Trophoblast cell (in vitro differentiated cells and primary cell): ENCODE results near the gene ZNF2. TPM values are rescaled to one million over a fixed set of nuclear protein-coding genes. Genes with fewer than 3 reads are reported as not detected.

Experiments
- DNase-seq, 2 donors: peaks; one replicate each; pipeline ENCODE4 v3.0.0-alpha.2; 2016
- H2AFZ ChIP-seq: 2 replicates; pipeline ENCODE4 v1.6.1; 2013; ENCODE audit warnings: low read length, moderate library complexity, mild to moderate bottlenecking; ENCODE audit not compliant: insufficient read depth, poor library complexity
- H2AK5ac ChIP-seq: 2 replicates; pipeline ENCODE4 v1.6.1; 2013; ENCODE audit warnings: mild to moderate bottlenecking, low read length
- H2BK120ac ChIP-seq: 2 replicates; pipeline ENCODE4 v1.6.1; 2013; ENCODE audit warnings: low read length, mild to moderate bottlenecking, moderate library complexity; ENCODE audit not compliant: insufficient read depth, poor library complexity
- H2BK12ac ChIP-seq: 2 replicates; pipeline ENCODE4 v1.6.1; 2013; ENCODE audit warnings: mild to moderate bottlenecking, low read length, moderate library complexity
- H2BK5ac ChIP-seq: 2 replicates; pipeline ENCODE4 v1.6.1; 2013; ENCODE audit warnings: low read length, low read depth, moderate library complexity, mild to moderate bottlenecking; ENCODE audit not compliant: poor library complexity
- H3K14ac ChIP-seq: 2 replicates; pipeline ENCODE4 v1.6.1; 2013; ENCODE audit warnings: mild to moderate bottlenecking, low read length
- H3K18ac ChIP-seq: 2 replicates; pipeline ENCODE4 v1.6.1; 2013; ENCODE audit warnings: mild to moderate bottlenecking, low read length
- H3K23ac ChIP-seq: 2 replicates; pipeline ENCODE4 v1.6.1; 2013; ENCODE audit warnings: low read length
- H3K27ac ChIP-seq: 2 replicates; pipeline ENCODE4 v1.5.1; 2013; ENCODE audit warnings: low read depth, mild to moderate bottlenecking, inconsistent platforms, low read length, moderate library complexity
- H3K27me3 ChIP-seq: 2 replicates; pipeline ENCODE4 v1.6.1; 2013; ENCODE audit warnings: inconsistent platforms, mild to moderate bottlenecking, low read length, moderate library complexity; ENCODE audit not compliant: insufficient read depth
- H3K36me3 ChIP-seq, 2 experiments: 1 replicate in 1 of 2; 2 replicates in 1 of 2; pipeline ENCODE4 v1.6.1; 2013; ENCODE audit warnings: low read length in 2 of 2, mild to moderate bottlenecking in 2 of 2, moderate library complexity in 1 of 2; ENCODE audit not compliant: insufficient read depth in 2 of 2, control insufficient read depth in 1 of 2
- H3K4ac ChIP-seq: 2 replicates; pipeline ENCODE4 v1.6.1; 2013; ENCODE audit warnings: low read depth, mild to moderate bottlenecking, low read length, moderate library complexity
- H3K4me1 ChIP-seq, 2 experiments: 1 replicate in 1 of 2; 2 replicates in 1 of 2; pipeline ENCODE4 v1.6.1; 2013; ENCODE audit warnings: low read length in 2 of 2, mild to moderate bottlenecking in 2 of 2, moderate library complexity in 1 of 2; ENCODE audit not compliant: insufficient read depth in 2 of 2, control insufficient read depth in 1 of 2
- H3K4me2 ChIP-seq: 2 replicates; pipeline ENCODE4 v1.6.1; 2013; ENCODE audit warnings: inconsistent platforms, mild to moderate bottlenecking, low read length, moderate library complexity
- H3K4me3 ChIP-seq: 2 replicates; pipeline ENCODE4 v1.5.1; 2013; ENCODE audit warnings: mild to moderate bottlenecking, low read depth, low read length, inconsistent platforms
- H3K79me1 ChIP-seq: one replicate; pipeline ENCODE4 v1.6.1; 2013; ENCODE audit warnings: low read length
- H3K79me2 ChIP-seq: 2 replicates; pipeline ENCODE4 v1.6.1; 2013; ENCODE audit warnings: low read length, mild to moderate bottlenecking; ENCODE audit not compliant: control insufficient read depth, insufficient read depth, poor library complexity
- H3K9ac ChIP-seq: 2 replicates; pipeline ENCODE4 v1.6.1; 2013; ENCODE audit warnings: mild to moderate bottlenecking, low read length
- H3K9me3 ChIP-seq: 2 replicates; pipeline ENCODE4 v1.6.1; 2013; ENCODE audit warnings: low read depth, mild to moderate bottlenecking, control low read depth, inconsistent platforms, low read length; ENCODE audit not compliant: insufficient read depth
- H4K12ac ChIP-seq: 2 replicates; pipeline ENCODE4 v1.6.1; 2013; ENCODE audit warnings: low read depth, mild to moderate bottlenecking, low read length, moderate library complexity
- H4K8ac ChIP-seq: 2 replicates; pipeline ENCODE4 v1.6.1; 2013; ENCODE audit warnings: low read depth, mild to moderate bottlenecking, low read length, moderate library complexity
- H4K91ac ChIP-seq: one replicate; pipeline ENCODE4 v1.6.1; 2013; ENCODE audit warnings: low read depth, mild to moderate bottlenecking, low read length, moderate library complexity
- WGBS: extraction: QIAGEN DNeasy Blood & Tissue Kit; methylation state at CpG from one replicate; pipeline ENCODE4 v1.1.7; 2013; ENCODE audit warnings: missing lambda C conversion rate; ENCODE audit not compliant: insufficient read length, insufficient coverage; ENCODE audit errors: extremely low coverage; 5-methylcytosine and 5-hydroxymethylcytosine counted together
- polyA plus RNA-seq: library from polyadenylated mRNA; stranded (reverse); fragments of 200-250 nt; gene quantifications from 2 replicates; pipeline ENCODE4 v1.2.3, GENCODE V29; 2013

Gene ZNF2
- polyA plus RNA-seq: 2.1 and 2.4 TPM in 2 replicates

- Histone ChIP-seq H3K4ac (peak within 1 kb of the TSS; percentile 41), H4K12ac (peak within 1 kb of the TSS; percentile 91), H3K9ac (peak within 1 kb of the TSS; percentile 95), H3K4me2 (peak within 1 kb of the TSS; percentile 80), H3K27me3 (no peaks in the 10 kb centered on the region), H4K8ac (peak within 1 kb of the TSS; percentile 92), H3K79me1 (peaks cover 9% of the 10 kb centered on the region), H3K4me1 (peaks cover 0 to 3% of the 10 kb centered on the region in 2 experiments), H2BK5ac (peak within 1 kb of the TSS; percentile 71), H2AFZ (peak within 1 kb of the TSS; percentile 71), H3K9me3 (no peaks in the 10 kb centered on the region), H3K27ac (peak within 1 kb of the TSS; percentile 66), H3K36me3 (no peaks in the 10 kb centered on the region), H3K23ac (no peak within 1 kb of the TSS), H2BK12ac (no peak within 1 kb of the TSS), H3K18ac (peak within 1 kb of the TSS; percentile 82), H3K79me2 (peaks cover 8% of the 10 kb centered on the region), H3K4me3 (peak within 1 kb of the TSS; percentile 97), H2AK5ac (no peak within 1 kb of the TSS), H4K91ac (peak within 1 kb of the TSS; percentile 68), H3K14ac (peak within 1 kb of the TSS; percentile 70), H2BK120ac (peak within 1 kb of the TSS; percentile 64)
- no CpG with 5 or more reads among the region's 56 CpGs for WGBS
- DNase-seq: peak; percentile 99 to 100
Observed at GRCh38 chr2:95165371-95166064, at the start of gene ZNF2. TSS of gene ZNF2 (plus strand) at chr2:95165809. CDS start at chr2:95176227, 10,418 bp downstream.

GRCh38 chr2:95121093-95121406 is 44.6 kb upstream of the ZNF2 start:
- no peak overlapping the region for H2BK120ac ChIP-seq
- peak overlapping the region; percentile 89 for H3K9ac ChIP-seq
- H3K4ac ChIP-seq: peak overlapping the region; percentile 41
- peak overlapping the region; percentile 89 for H3K4me2 ChIP-seq
- H3K79me2 ChIP-seq: peaks cover 8% of the 10 kb centered on the region
- H4K91ac ChIP-seq: peak overlapping the region; percentile 91
- WGBS: no CpG with 5 or more reads among the region's 11 CpGs
- H3K14ac ChIP-seq: peak overlapping the region; percentile 95
- peak overlapping the region; percentile 95 for H2AFZ ChIP-seq
- peak overlapping the region; percentile 91 for H3K4me3 ChIP-seq
- no peaks in the 10 kb centered on the region for H3K27me3 ChIP-seq
- H4K8ac ChIP-seq: peak overlapping the region; percentile 95
- H3K18ac ChIP-seq: no peak overlapping the region
- H2BK5ac ChIP-seq: no peak overlapping the region
- H3K4me1 ChIP-seq: peaks cover 3 to 4% of the 10 kb centered on the region in 2 experiments
- peaks cover 1% of the 10 kb centered on the region for H3K9me3 ChIP-seq
- no peak overlapping the region for H2BK12ac ChIP-seq
- no peak overlapping the region for H3K27ac ChIP-seq
- no peak for DNase-seq
- peaks cover 5% of the 10 kb centered on the region for H3K79me1 ChIP-seq
- peaks cover 0 to 2% of the 10 kb centered on the region in 2 experiments for H3K36me3 ChIP-seq
- no peak overlapping the region for H2AK5ac ChIP-seq
- H4K12ac ChIP-seq: peak overlapping the region; percentile 90
- peak overlapping the region; percentile 5 for H3K23ac ChIP-seq

- WGBS: no CpG with 5 or more reads among the region's 86 CpGs
- Histone ChIP-seq H3K79me2 (peaks cover 8% of the 10 kb centered on the region), H2AK5ac (no peak within 1 kb of the TSS), H3K79me1 (peaks cover 5% of the 10 kb centered on the region), H3K27me3 (no peaks in the 10 kb centered on the region), H3K9ac (peak within 1 kb of the TSS; percentile 89), H3K4ac (peak within 1 kb of the TSS; percentile 41), H4K91ac (peak within 1 kb of the TSS; percentile 91), H2BK12ac (no peak within 1 kb of the TSS), H3K27ac (peak within 1 kb of the TSS; percentile 85), H2BK120ac (peak within 1 kb of the TSS; percentile 91), H2AFZ (peak within 1 kb of the TSS; percentile 95), H3K23ac (peak within 1 kb of the TSS; percentile 5), H3K14ac (peak within 1 kb of the TSS; percentile 95), H3K9me3 (peaks cover 1% of the 10 kb centered on the region), H3K4me1 (peaks cover 3 to 4% of the 10 kb centered on the region in 2 experiments), H4K12ac (peak within 1 kb of the TSS; percentile 90), H3K36me3 (peaks cover 0 to under 1% of the 10 kb centered on the region in 2 experiments), H2BK5ac (peak within 1 kb of the TSS; percentile 95), H3K18ac (peak within 1 kb of the TSS; percentile 97), H3K4me3 (peak within 1 kb of the TSS; percentile 91), H3K4me2 (peak within 1 kb of the TSS; percentile 89), H4K8ac (peak within 1 kb of the TSS; percentile 95)
- DNase-seq: peak; percentile 76 to 83
Observed at GRCh38 chr2:95121407-95122196, 44.0 kb upstream of the ZNF2 start, which contains the start of gene MRPS5. TSS of gene MRPS5 (minus strand) at chr2:95121808. CDS start at chr2:95121791, 17 bp downstream.

GRCh38 chr2:95122197-95122551 is 43.4 kb upstream of the ZNF2 start:
- peaks cover 5% of the 10 kb centered on the region for H3K79me1 ChIP-seq
- H4K8ac ChIP-seq: peak overlapping the region; percentile 74
- H3K9ac ChIP-seq: peak overlapping the region; percentile 77
- H2BK5ac ChIP-seq: no peak overlapping the region
- peak overlapping the region; percentile 95 for H2AFZ ChIP-seq
- H3K4me3 ChIP-seq: peak overlapping the region; percentile 73
- WGBS: no CpG with 5 or more reads among the region's 5 CpGs
- no peak overlapping the region for H2AK5ac ChIP-seq
- H3K27ac ChIP-seq: no peak overlapping the region
- no peak overlapping the region for H2BK12ac ChIP-seq
- H3K14ac ChIP-seq: no peak overlapping the region
- peaks cover 4% of the 10 kb centered on the region for H3K9me3 ChIP-seq
- peak overlapping the region; percentile 52 for H4K12ac ChIP-seq
- no peaks in the 10 kb centered on the region for H3K27me3 ChIP-seq
- H3K79me2 ChIP-seq: peaks cover 8% of the 10 kb centered on the region
- no peak overlapping the region for H3K23ac ChIP-seq
- H3K4me1 ChIP-seq: peaks cover 3 to 4% of the 10 kb centered on the region in 2 experiments
- H3K18ac ChIP-seq: no peak overlapping the region
- H4K91ac ChIP-seq: no peak overlapping the region
- no peak for DNase-seq
- no peaks in the 10 kb centered on the region for H3K36me3 ChIP-seq
- H3K4ac ChIP-seq: no peak overlapping the region
- peak overlapping the region; percentile 89 for H3K4me2 ChIP-seq
- no peak overlapping the region for H2BK120ac ChIP-seq
